Calu3 (cell line): ENCODE measurements around the gene GLT8D2. TPM values are rescaled to one million over a fixed set of nuclear protein-coding genes. Genes with fewer than 3 reads are reported as not detected.

Source experiments
- BruUV-seq: library from RNA; stranded (reverse); fragments of 400-500 nt; replicated peaks from 2 replicates; lab custom pipeline; 2021; lab: Mats Ljungman, UMichigan
- CTCF ChIA-PET: fragments of 300-600 bp; sonication (Branson Sonifier 250); formaldehyde crosslinking; loops from one replicate; lab custom pipeline; 2022; ENCODE audit warnings: antibody characterized with exemption; lab: Charles Lee
- DNase-seq: peaks from one replicate; pipeline ENCODE4 v3.0.0; 2022
- H3K27ac Mint-ChIP-seq: one replicate; pipeline ENCODE4 v1.8.0; 2022; ENCODE audit warnings: mixed read lengths; ENCODE audit not compliant: unreplicated experiment
- H3K27me3 Mint-ChIP-seq: one replicate; pipeline ENCODE4 v1.8.0; 2022; ENCODE audit warnings: mixed read lengths; ENCODE audit not compliant: unreplicated experiment
- H3K36me3 Mint-ChIP-seq: one replicate; pipeline ENCODE4 v1.8.0; 2022; ENCODE audit warnings: mild to moderate bottlenecking, moderate library complexity, mixed read lengths; ENCODE audit not compliant: insufficient read depth, unreplicated experiment
- H3K4me1 Mint-ChIP-seq: one replicate; pipeline ENCODE4 v1.8.0; 2022; ENCODE audit warnings: mild to moderate bottlenecking, low read depth, mixed read lengths; ENCODE audit not compliant: unreplicated experiment
- H3K4me3 Mint-ChIP-seq: one replicate; pipeline ENCODE4 v1.8.0; 2022; ENCODE audit warnings: mild to moderate bottlenecking, low read depth, moderate library complexity, mixed read lengths; ENCODE audit not compliant: unreplicated experiment
- H3K9me3 Mint-ChIP-seq: one replicate; pipeline ENCODE4 v1.8.0; 2022; ENCODE audit warnings: low read depth, mixed read lengths; ENCODE audit not compliant: unreplicated experiment
- CTCF ChIP-seq: fragments of 200-600 bp; IDR thresholded peaks from one replicate; pipeline ENCODE4 v1.8.0; 2022; ENCODE audit warnings: antibody characterized with exemption; ENCODE audit not compliant: unreplicated experiment
- intact Hi-C: fragments of 100-400 bp; cut with micrococcal nuclease; formaldehyde crosslinking; loops from one replicate; pipeline ENCODE4 v1.10.0; 2022; ENCODE audit not compliant: unreplicated experiment
- total RNA-seq: library from RNA; stranded (reverse); gene quantifications from 2 replicates; pipeline ENCODE4 v1.2.3, GENCODE V29; 2022

GLT8D2 gene
- total RNA-seq, 1 experiment from 2014 or later: not detected

DNA sequence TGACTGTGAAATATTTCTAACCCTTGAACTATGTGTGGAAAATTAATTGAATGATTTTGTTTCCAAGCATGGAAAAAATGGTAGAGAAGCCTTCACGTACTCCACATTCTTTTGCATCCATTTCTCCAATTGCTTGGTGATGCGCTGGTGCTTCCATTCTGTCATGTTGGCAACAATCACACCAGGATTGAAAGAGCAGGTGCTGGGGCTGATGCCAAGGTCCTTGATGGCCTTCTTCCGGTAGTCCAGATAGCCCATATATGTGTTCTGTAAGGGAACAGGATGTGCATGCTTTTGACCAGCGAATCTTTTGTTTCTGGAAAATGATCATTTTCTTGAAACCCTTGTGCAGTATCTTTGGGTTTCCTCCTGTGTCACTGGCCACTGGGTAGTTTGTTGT lies 55.8 kb downstream of the GLT8D2 start:
- TF ChIP-seq CTCF: no peak
- H3K4me1 Mint-ChIP-seq: no peaks in the 10 kb centered on the region
- intact Hi-C loops: no loop called here
- H3K4me3 Mint-ChIP-seq: no peak overlapping the region
- CTCF ChIA-PET: no interaction called here
- peaks cover 18% of the 10 kb centered on the region for H3K27me3 Mint-ChIP-seq
- no TSS peak for BruUV-seq
- H3K27ac Mint-ChIP-seq: no peak overlapping the region
- no peaks in the 10 kb centered on the region for H3K36me3 Mint-ChIP-seq
- H3K9me3 Mint-ChIP-seq: no peaks in the 10 kb centered on the region
- DNase-seq: no peak

DNA sequence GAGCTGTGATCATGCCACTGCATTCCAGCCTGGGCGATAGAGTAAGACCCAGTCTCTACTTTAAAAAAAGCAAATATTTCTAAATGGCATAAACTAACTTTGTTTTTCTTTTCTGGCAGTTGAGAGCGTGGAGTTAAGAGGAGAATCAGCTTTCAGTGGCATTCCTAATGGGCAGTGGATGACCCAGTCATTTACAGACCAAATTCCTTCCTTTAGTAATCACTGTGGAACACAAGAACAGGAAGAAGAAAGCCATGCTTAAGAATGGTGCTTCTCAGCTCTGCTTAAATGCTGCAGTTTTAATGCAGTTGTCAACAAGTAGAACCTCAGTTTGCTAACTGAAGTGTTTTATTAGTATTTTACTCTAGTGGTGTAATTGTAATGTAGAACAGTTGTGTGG lies 63.2 kb downstream of the GLT8D2 start:
- H3K27ac Mint-ChIP-seq: no peak overlapping the region
- DNase-seq: no peak
- CTCF ChIA-PET: no interaction called here
- H3K36me3 Mint-ChIP-seq: peaks cover 19% of the 10 kb centered on the region
- no peaks in the 10 kb centered on the region for H3K4me1 Mint-ChIP-seq
- no peaks in the 10 kb centered on the region for H3K9me3 Mint-ChIP-seq
- H3K4me3 Mint-ChIP-seq: no peak overlapping the region
- no peak for TF ChIP-seq CTCF
- H3K27me3 Mint-ChIP-seq: no peaks in the 10 kb centered on the region
- intact Hi-C loops: no loop called here
- no TSS peak for BruUV-seq

GRCh38 chr12:103978384-103978982 lies 71.5 kb downstream of the GLT8D2 start:
- CTCF ChIA-PET: no interaction called here
- Mint-ChIP-seq H3K4me1 (no peaks in the 10 kb centered on the region), H3K9me3 (no peaks in the 10 kb centered on the region), H3K27me3 (no peaks in the 10 kb centered on the region), H3K36me3 (peaks cover 47% of the 10 kb centered on the region), H3K4me3 (no peak overlapping the region), H3K27ac (no peak overlapping the region)
- no peak for DNase-seq
- no TSS peak for BruUV-seq
- intact Hi-C loops: no loop called here
- TF ChIP-seq CTCF: no peak

GRCh38 chr12:103975368-103975767 lies 74.6 kb downstream of the GLT8D2 start:
- H3K36me3 Mint-ChIP-seq: peaks cover 35% of the 10 kb centered on the region

More at GRCh38 chr12:103975368-103975767, 74.6 kb downstream of the GLT8D2 start:
- intact Hi-C loops: no loop called here
- Mint-ChIP-seq H3K27ac (no peak overlapping the region), H3K4me1 (peaks cover 8% of the 10 kb centered on the region), H3K27me3 (no peaks in the 10 kb centered on the region), H3K4me3 (no peak overlapping the region), H3K9me3 (no peaks in the 10 kb centered on the region)
- BruUV-seq: no TSS peak
- CTCF ChIA-PET: no interaction called here
- no peak for DNase-seq
- no peak for TF ChIP-seq CTCF
